Neural cell (in vitro differentiated cells): ENCODE measurements around the gene USP28. TPM values are rescaled to one million over a fixed set of nuclear protein-coding genes. Genes with fewer than 3 reads are reported as not detected.
"Not testable (repeated sequence)": the region's sequence is repeated elsewhere in the genome, so short reads cannot be mapped to it uniquely, and the experiment has no call there.

Experiments
- H2AFZ ChIP-seq: fragments of 200-600, 300-800 bp; sonication (generic), shearing (Covaris generic); 2 replicates; pipeline ENCODE4 v1.6.0; 2014; ENCODE audit warnings: low read depth, mild to moderate bottlenecking, antibody characterized with exemption, low read length, moderate library complexity
- H3F3A ChIP-seq: fragments of 200-600 bp; shearing (Covaris generic); 2 replicates; pipeline ENCODE4 v1.6.1; 2016; ENCODE audit warnings: mild to moderate bottlenecking, moderate library complexity, mixed read lengths, antibody characterized with exemption, low read length; ENCODE audit not compliant: insufficient read depth, poor library complexity, severe bottlenecking
- H3K27ac ChIP-seq: fragments of 200-600, 300-800 bp; sonication (generic), shearing (Covaris generic); 2 replicates; pipeline ENCODE4 v1.5.1; 2014; ENCODE audit warnings: mild to moderate bottlenecking, low read length, moderate library complexity
- H3K27me3 ChIP-seq: fragments of 300-800, 200-600 bp; sonication (generic), shearing (Covaris generic); 2 replicates; pipeline ENCODE4 v1.6.0; 2014; ENCODE audit warnings: mild to moderate bottlenecking, low read depth, low read length, moderate library complexity; ENCODE audit not compliant: insufficient read depth
- H3K36me3 ChIP-seq: fragments of 300-800, 200-600 bp; sonication (generic), shearing (Covaris generic); 2 replicates; pipeline ENCODE4 v1.5.1; 2014; ENCODE audit warnings: mild to moderate bottlenecking, antibody characterized with exemption, low read length, moderate library complexity; ENCODE audit not compliant: insufficient read depth
- H3K4me2 ChIP-seq: fragments of 300-800, 200-600 bp; sonication (generic), shearing (Covaris generic); 2 replicates; pipeline ENCODE4 v1.6.0; 2014; ENCODE audit warnings: mild to moderate bottlenecking, low read length
- H3K4me3 ChIP-seq: fragments of 300-800, 200-600 bp; sonication (generic), shearing (Covaris generic); 2 replicates; pipeline ENCODE4 v1.5.1; 2014; ENCODE audit warnings: mild to moderate bottlenecking, low read length, moderate library complexity
- H3K79me2 ChIP-seq: fragments of 200-600 bp; shearing (Covaris generic); replicated peaks from 2 replicates; pipeline ENCODE4 v1.6.0; 2014; ENCODE audit warnings: mild to moderate bottlenecking, low read length, moderate library complexity; ENCODE audit not compliant: insufficient read depth
- H3K9ac ChIP-seq: fragments of 300-800, 200-600 bp; sonication (generic), shearing (Covaris generic); 2 replicates; pipeline ENCODE4 v1.6.1; 2016; ENCODE audit warnings: mild to moderate bottlenecking, low read length, mixed read lengths
- H3K9me2 ChIP-seq: fragments of 200-600 bp; shearing (Covaris generic); 2 replicates; pipeline ENCODE4 v1.6.1; 2016; ENCODE audit warnings: mild to moderate bottlenecking, low read length, mixed read lengths; ENCODE audit not compliant: insufficient read depth
- H3K9me3 ChIP-seq: fragments of 200-600, 300-800 bp; sonication (generic), shearing (Covaris generic); 2 replicates; pipeline ENCODE4 v1.6.1; 2016; ENCODE audit warnings: mild to moderate bottlenecking, mixed run types, low read length, moderate library complexity, mixed read lengths
- H4K20me1 ChIP-seq: fragments of 200-600 bp; shearing (Covaris generic); 2 replicates; pipeline ENCODE4 v1.6.1; 2016; ENCODE audit warnings: mild to moderate bottlenecking, mixed run types; ENCODE audit not compliant: insufficient read depth
- CTCF ChIP-seq: fragments of 450-650 bp; IDR thresholded peaks from 2 replicates; pipeline ENCODE4 v1.5.1; 2014; ENCODE audit warnings: antibody characterized with exemption, mild to moderate bottlenecking, moderate library complexity; ENCODE audit not compliant: poor library complexity, severe bottlenecking
- EP300 ChIP-seq: fragments of 450-650 bp; conservative IDR thresholded peaks from 2 replicates; pipeline ENCODE4 v1.6.1; 2014; ENCODE audit warnings: antibody characterized with exemption, mild to moderate bottlenecking, moderate library complexity; ENCODE audit not compliant: poor library complexity, severe bottlenecking
- EZH2 ChIP-seq: fragments of 200-600, 300-800 bp; shearing (Covaris generic), sonication (generic); IDR thresholded peaks from 2 replicates; pipeline ENCODE4 v1.6.1; 2014; ENCODE audit warnings: antibody characterized with exemption, low read length, borderline replicate concordance, mild to moderate bottlenecking; ENCODE audit not compliant: insufficient read depth, poor library complexity, severe bottlenecking
- MXI1 ChIP-seq: fragments of 450-650 bp; conservative IDR thresholded peaks from 2 replicates; pipeline ENCODE4 v1.6.1; 2014; ENCODE audit warnings: antibody characterized with exemption, mild to moderate bottlenecking; ENCODE audit not compliant: poor library complexity, severe bottlenecking
- POLR2AphosphoS5 ChIP-seq: IDR thresholded peaks from 2 replicates; pipeline ENCODE4 v1.6.1; 2012
- RAD21 ChIP-seq: fragments of 450-650 bp; conservative IDR thresholded peaks from 2 replicates; pipeline ENCODE4 v1.6.1; 2014; ENCODE audit warnings: antibody characterized with exemption, mild to moderate bottlenecking, moderate library complexity
- REST ChIP-seq: IDR thresholded peaks from 2 replicates; pipeline ENCODE4 v1.6.1; 2012; ENCODE audit warnings: borderline replicate concordance
- SMC3 ChIP-seq: fragments of 450-650 bp; conservative IDR thresholded peaks from 2 replicates; pipeline ENCODE4 v1.6.1; 2014; ENCODE audit warnings: antibody characterized with exemption, mild to moderate bottlenecking, moderate library complexity; ENCODE audit not compliant: poor library complexity
- TAF1 ChIP-seq: IDR thresholded peaks from 2 replicates; pipeline ENCODE4 v1.6.1; 2012; ENCODE audit warnings: low read depth
- polyA minus RNA-seq: library from RNA; depleted of rRNA, polyadenylated mRNA; stranded (reverse); fragments of >200 nt; gene quantifications from 2 replicates; pipeline ENCODE4 v1.2.3, GENCODE V29; 2014
- polyA plus RNA-seq: library from polyadenylated mRNA; depleted of rRNA; stranded (reverse); fragments of >200 nt; gene quantifications from 2 replicates; pipeline ENCODE4 v1.2.3, GENCODE V29; 2014

The USP28 gene
- 12.8 and 16.0 TPM in 2 replicates for polyA plus RNA-seq
- polyA minus RNA-seq: 9.0 and 11.4 TPM in 2 replicates

DNA sequence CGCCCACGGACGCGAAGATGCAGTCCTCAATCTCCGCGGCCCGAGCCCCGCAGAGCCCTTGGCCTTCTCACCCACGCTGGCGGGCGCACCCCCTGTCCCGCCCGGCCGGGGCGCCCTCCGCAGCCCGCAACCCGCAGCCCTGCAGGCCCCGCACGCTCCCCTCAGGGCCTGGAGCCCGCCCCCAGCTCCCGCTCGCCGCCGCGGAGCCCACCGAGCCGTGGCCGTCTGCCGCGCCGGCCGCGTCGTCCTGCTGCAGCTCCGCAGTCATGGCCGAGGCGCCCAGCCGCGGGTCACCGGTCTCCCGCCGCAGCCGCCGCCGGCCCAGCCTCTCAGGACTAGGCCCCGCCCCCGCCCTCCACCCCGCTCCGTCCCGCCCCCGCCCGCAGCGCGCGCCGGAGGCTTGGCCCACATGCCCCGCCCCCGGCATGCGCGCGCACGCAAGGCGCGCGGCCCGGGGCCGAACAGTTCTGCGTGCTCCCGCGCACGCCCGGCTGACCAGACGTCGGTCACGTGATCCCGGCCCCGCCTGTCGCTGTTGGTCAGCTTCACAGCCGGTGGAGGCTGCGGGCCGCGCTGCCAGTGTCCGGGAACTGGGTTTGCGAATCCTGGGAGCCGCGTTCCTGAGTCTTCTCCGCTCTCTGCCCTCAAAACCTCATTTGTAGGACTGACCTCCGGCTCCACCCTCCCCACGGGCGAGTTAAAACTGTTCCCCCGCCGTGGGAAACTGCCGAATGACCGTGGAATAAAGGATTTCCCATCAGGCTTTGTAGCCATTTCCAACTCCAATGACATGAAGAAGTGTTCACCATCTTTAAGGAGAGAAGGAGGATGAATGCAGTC lies at the start of gene USP28:
Gene USP28, minus strand, starts transcription at position 339 of the 840 bp plus-strand sequence. Its CDS starts 71 bp downstream, at position 268.
- no peaks in the 10 kb centered on the region for H3K9me3 ChIP-seq
- peak within 1 kb of the TSS; percentile 84 for H3K4me3 ChIP-seq
- H3K9me2 ChIP-seq: no peaks in the 10 kb centered on the region
- peak within 1 kb of the TSS; percentile 67 for H2AFZ ChIP-seq
- H3F3A ChIP-seq: peaks cover 5% of the 10 kb centered on the region
- H4K20me1 ChIP-seq: no peaks in the 10 kb centered on the region
- peak; percentile 68 for TF ChIP-seq REST
- TF ChIP-seq EP300: peak; percentile 26
- TF ChIP-seq EZH2: no peak
- no peak for TF ChIP-seq SMC3
- peak; percentile 49 for TF ChIP-seq CTCF
- peak; percentile 71 for TF ChIP-seq TAF1
- peak; percentile 83 for TF ChIP-seq POLR2AphosphoS5
- peak; percentile 46 for TF ChIP-seq MXI1
- peak; percentile 8 for TF ChIP-seq RAD21
- peaks cover 9% of the 10 kb centered on the region for H3K79me2 ChIP-seq
- no peaks in the 10 kb centered on the region for H3K36me3 ChIP-seq
- H3K9ac ChIP-seq: peak within 1 kb of the TSS; percentile 70
- no peaks in the 10 kb centered on the region for H3K27me3 ChIP-seq
- peak within 1 kb of the TSS; percentile 60 for H3K4me2 ChIP-seq
- H3K27ac ChIP-seq: peak within 1 kb of the TSS; percentile 75

GRCh38 chr11:113923572-113923971 lies 48.2 kb upstream of the USP28 start:
- H3F3A ChIP-seq: no peaks in the 10 kb centered on the region
- no peaks in the 10 kb centered on the region for H3K79me2 ChIP-seq
- H4K20me1 ChIP-seq: no peaks in the 10 kb centered on the region
- no peaks in the 10 kb centered on the region for H3K9me2 ChIP-seq
- no peak overlapping the region for H2AFZ ChIP-seq
- H3K27ac ChIP-seq: no peak overlapping the region
- no peaks in the 10 kb centered on the region for H3K27me3 ChIP-seq
- no peaks in the 10 kb centered on the region for H3K9me3 ChIP-seq
- no peak overlapping the region for H3K4me2 ChIP-seq
- no peak overlapping the region for H3K4me3 ChIP-seq
- TF ChIP-seq REST: no peak
- TF ChIP-seq MXI1: no peak
- TF ChIP-seq TAF1: no peak
- no peak for TF ChIP-seq SMC3
- no peak for TF ChIP-seq EP300
- TF ChIP-seq EZH2: no peak
- no peak for TF ChIP-seq CTCF
- no peak for TF ChIP-seq POLR2AphosphoS5
- no peak for TF ChIP-seq RAD21
- H3K36me3 ChIP-seq: no peaks in the 10 kb centered on the region
- H3K9ac ChIP-seq: no peak overlapping the region

DNA sequence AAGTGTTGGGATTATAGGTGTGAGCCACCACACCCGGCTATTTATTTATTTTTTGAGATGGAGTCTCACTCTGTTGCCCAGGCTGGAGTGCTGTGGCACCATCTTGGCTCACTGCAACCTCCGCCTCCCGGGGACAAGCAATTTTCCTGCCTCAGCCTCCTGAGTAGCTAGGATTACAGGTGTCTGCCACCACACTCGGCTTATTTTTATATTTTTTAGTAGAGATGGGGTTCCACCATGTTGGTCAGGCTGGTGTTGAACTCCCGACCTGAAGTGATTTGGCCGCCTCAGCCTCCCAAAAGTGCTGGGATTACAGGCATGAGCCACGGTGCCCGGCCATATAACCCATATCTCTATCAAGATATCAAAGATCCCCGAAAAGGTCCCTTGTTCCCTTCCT lies 36.1 kb upstream of the USP28 start:
- not testable (repeated sequence) for H3K27me3 ChIP-seq, H3K4me2 ChIP-seq, H3K4me3 ChIP-seq, H3K36me3 ChIP-seq, H3K79me2 ChIP-seq, H3K9me3 ChIP-seq, H3K27ac ChIP-seq, H4K20me1 ChIP-seq, H3K9ac ChIP-seq, H3K9me2 ChIP-seq, H2AFZ ChIP-seq, H3F3A ChIP-seq
